IMR-90 (cell line): Measurements from ENCODE around the gene AMT. TPM values are rescaled to one million over a fixed set of nuclear protein-coding genes. Genes with fewer than 3 reads are reported as not detected.
A peak's percentile ranks its signal among the peaks of the same experiment; 100 is the strongest.

Experiments
- ATAC-seq: fragments of 200-7000 bp; cut with Tn5 transposase; 2 replicates; pipeline ENCODE4 v1.9.1; 2020; ENCODE audit warnings: low read depth, mild to moderate bottlenecking, moderate library complexity
- BruUV-seq: library from RNA; stranded (reverse); fragments of 400-500 nt; replicated peaks from 2 replicates; lab custom pipeline; 2021; lab: Mats Ljungman, UMichigan
- CTCF ChIA-PET: fragments of 300-600 bp; formaldehyde crosslinking; extraction: SDS; loops from one replicate; lab custom pipeline; 2021; ENCODE audit warnings: antibody characterized with exemption; lab: Yijun Ruan, JAX
- POLR2A ChIA-PET: fragments of 300-600 bp; sonication (Branson Sonifier 250); formaldehyde crosslinking; loops from one replicate; lab custom pipeline; 2022; ENCODE audit warnings: antibody characterized with exemption; ENCODE audit not compliant: unreplicated experiment; lab: Charles Lee
- DNase-seq: peaks from one replicate; pipeline ENCODE4 v3.0.0; 2013
- H2AFZ ChIP-seq: replicated peaks from 2 replicates; pipeline ENCODE3; 2013; ENCODE audit warnings: low read length, mild to moderate bottlenecking; ENCODE audit not compliant: poor library complexity
- H2AK5ac ChIP-seq: 2 replicates; pipeline ENCODE4 v1.6.1; 2013; ENCODE audit warnings: low read depth, low read length, inconsistent platforms
- H2AK9ac ChIP-seq: replicated peaks from 2 replicates; pipeline ENCODE3; 2013; ENCODE audit warnings: mild to moderate bottlenecking, low read depth, low read length, moderate library complexity; ENCODE audit not compliant: poor library complexity
- H2BK120ac ChIP-seq: 2 replicates; pipeline ENCODE4 v1.6.1; 2013; ENCODE audit warnings: low read depth, low read length, inconsistent platforms
- H2BK15ac ChIP-seq: 3 replicates; pipeline ENCODE4 v1.6.1; 2013; ENCODE audit warnings: low read depth, low read length, inconsistent platforms
- H2BK20ac ChIP-seq: 2 replicates; pipeline ENCODE4 v1.6.1; 2013; ENCODE audit warnings: low read depth, mild to moderate bottlenecking, inconsistent platforms, low read length, moderate library complexity
- H2BK5ac ChIP-seq: 2 replicates; pipeline ENCODE4 v1.6.1; 2013; ENCODE audit warnings: mild to moderate bottlenecking, low read depth, low read length, inconsistent platforms; ENCODE audit not compliant: poor library complexity, severe bottlenecking
- H3K14ac ChIP-seq: replicated peaks from 2 replicates; pipeline ENCODE4 v1.6.1; 2013; ENCODE audit warnings: low read depth, low read length, inconsistent platforms
- H3K18ac ChIP-seq: 2 replicates; pipeline ENCODE4 v1.6.1; 2013; ENCODE audit warnings: low read depth, low read length, control low read depth
- H3K23ac ChIP-seq: 2 replicates; pipeline ENCODE4 v1.6.1; 2013; ENCODE audit warnings: low read depth, low read length, inconsistent platforms
- H3K27ac ChIP-seq: 2 replicates; pipeline ENCODE4 v1.5.1; 2013; ENCODE audit warnings: mild to moderate bottlenecking, control low read depth, low read length; ENCODE audit not compliant: insufficient read depth
- H3K27me3 ChIP-seq: 2 replicates; pipeline ENCODE4 v1.6.1; 2013; ENCODE audit warnings: low read length; ENCODE audit not compliant: control insufficient read depth, insufficient read depth
- H3K36me3 ChIP-seq: 2 replicates; pipeline ENCODE4 v1.6.1; 2013; ENCODE audit warnings: low read length, mixed read lengths; ENCODE audit not compliant: control insufficient read depth, insufficient read depth
- H3K4ac ChIP-seq: 2 replicates; pipeline ENCODE4 v1.6.1; 2013; ENCODE audit warnings: low read depth, low read length, inconsistent platforms
- H3K4me1 ChIP-seq: 2 replicates; pipeline ENCODE4 v1.6.1; 2013; ENCODE audit warnings: low read length, mixed read lengths; ENCODE audit not compliant: control insufficient read depth, insufficient read depth
- H3K4me2 ChIP-seq: 2 replicates; pipeline ENCODE4 v1.6.1; 2013; ENCODE audit warnings: low read depth, mild to moderate bottlenecking, control low read depth, low read length, moderate library complexity
- H3K4me3 ChIP-seq: 2 replicates; pipeline ENCODE4 v1.5.1; 2013; ENCODE audit warnings: low read depth, mild to moderate bottlenecking, control low read depth, low read length, moderate library complexity; ENCODE audit not compliant: insufficient read depth
- H3K56ac ChIP-seq: 2 replicates; pipeline ENCODE4 v1.6.1; 2013; ENCODE audit warnings: low read length, inconsistent platforms; ENCODE audit not compliant: insufficient read depth; ENCODE audit errors: extremely low read depth
- H3K79me1 ChIP-seq, 2 experiments: 2 replicates each; pipeline ENCODE4 v1.6.1; 2013; ENCODE audit warnings: low read length in 2 of 2, inconsistent platforms in 1 of 2, low read depth in 1 of 2
- H3K9ac ChIP-seq: 2 replicates; pipeline ENCODE4 v1.6.1; 2013; ENCODE audit warnings: low read depth, low read length, control low read depth
- H3K9me1 ChIP-seq: 2 replicates; pipeline ENCODE4 v1.6.1; 2013; ENCODE audit warnings: low read length, inconsistent platforms; ENCODE audit not compliant: insufficient read depth
- H3K9me3 ChIP-seq: 2 replicates; pipeline ENCODE4 v1.6.1; 2013; ENCODE audit warnings: low read length; ENCODE audit not compliant: control insufficient read depth, insufficient read depth
- H4K20me1 ChIP-seq: 2 replicates; pipeline ENCODE4 v1.6.1; 2013; ENCODE audit warnings: low read length, inconsistent platforms; ENCODE audit not compliant: insufficient read depth
- H4K5ac ChIP-seq: 2 replicates; pipeline ENCODE4 v1.6.1; 2013; ENCODE audit warnings: mild to moderate bottlenecking, low read depth, low read length, control low read depth
- H4K8ac ChIP-seq, 2 experiments: 2 replicates each; pipeline ENCODE4 v1.6.1; 2013; ENCODE audit warnings: low read depth in 2 of 2, low read length in 2 of 2, control low read depth in 1 of 2, inconsistent platforms in 1 of 2
- H4K91ac ChIP-seq: 2 replicates; pipeline ENCODE4 v1.6.1; 2013; ENCODE audit warnings: low read depth, low read length, inconsistent platforms; ENCODE audit not compliant: insufficient read depth
- BHLHE40 ChIP-seq: fragments of 150-350 bp; IDR thresholded peaks from 2 replicates; pipeline ENCODE4 v1.6.1; 2016; ENCODE audit warnings: mild to moderate bottlenecking, low read depth, low read length
- CEBPB ChIP-seq: IDR thresholded peaks from 2 replicates; pipeline ENCODE4 v1.6.1; 2012; ENCODE audit warnings: low read depth, low read length, improper control_type of control experiment
- CHD1 ChIP-seq: IDR thresholded peaks from 2 replicates; pipeline ENCODE4 v1.6.1; 2012; ENCODE audit warnings: low read depth, low read length, improper control_type of control experiment
- CTCF ChIP-seq: conservative IDR thresholded peaks from 2 replicates; pipeline ENCODE4 v1.5.1; 2012; ENCODE audit warnings: mild to moderate bottlenecking, low read depth, low read length, improper control_type of control experiment
- FOS ChIP-seq: fragments of 150-350 bp; IDR thresholded peaks from 2 replicates; pipeline ENCODE4 v1.6.1; 2016; ENCODE audit warnings: low read depth, low read length
- MAFK ChIP-seq: IDR thresholded peaks from 2 replicates; pipeline ENCODE4 v1.6.1; 2012; ENCODE audit warnings: low read depth, low read length, improper control_type of control experiment
- MAZ ChIP-seq: IDR thresholded peaks from 2 replicates; pipeline ENCODE4 v1.6.1; 2012; ENCODE audit warnings: low read depth, mild to moderate bottlenecking, low read length, improper control_type of control experiment, moderate library complexity, borderline replicate concordance
- MXI1 ChIP-seq: IDR thresholded peaks from 2 replicates; pipeline ENCODE4 v1.6.1; 2012; ENCODE audit warnings: low read depth, mild to moderate bottlenecking, low read length, moderate library complexity, borderline replicate concordance
- NFE2L2 ChIP-seq: fragments of 150-350 bp; IDR thresholded peaks from 2 replicates; pipeline ENCODE4 v1.6.1; 2016; ENCODE audit warnings: low read depth, mild to moderate bottlenecking, low read length
- POLR2A ChIP-seq: IDR thresholded peaks from 2 replicates; pipeline ENCODE4 v1.6.1; 2012; ENCODE audit warnings: mild to moderate bottlenecking, low read depth, low read length
- RAD21 ChIP-seq: IDR thresholded peaks from 2 replicates; pipeline ENCODE4 v1.6.1; 2012; ENCODE audit warnings: low read length, improper control_type of control experiment
- RCOR1 ChIP-seq: IDR thresholded peaks from 2 replicates; pipeline ENCODE4 v1.6.1; 2012; ENCODE audit warnings: mild to moderate bottlenecking, low read length, improper control_type of control experiment; ENCODE audit not compliant: insufficient replicate concordance
- RFX5 ChIP-seq: IDR thresholded peaks from 2 replicates; pipeline ENCODE4 v1.8.0; 2012; ENCODE audit warnings: low read depth, mild to moderate bottlenecking, low read length, moderate library complexity
- USF2 ChIP-seq: fragments of 150-350 bp; IDR thresholded peaks from 2 replicates; pipeline ENCODE4 v1.6.1; 2017; ENCODE audit warnings: mild to moderate bottlenecking, antibody characterized with exemption, low read length, low read depth
- WGBS, 2 experiments: methylation state at CpG; one replicate each; pipeline versions ENCODE4 v1.1.5 to v1.1.7; 2013; ENCODE audit warnings: missing lambda C conversion rate in 2 of 2; ENCODE audit not compliant: insufficient read length in 1 of 2; ENCODE audit errors: extremely low coverage in 2 of 2; 5-methylcytosine and 5-hydroxymethylcytosine counted together
- dilution Hi-C: fragments of 300-500 bp; cut with HindIII; formaldehyde crosslinking; loops from one replicate; pipeline ENCODE4 v1.14.3; 2018; ENCODE audit warnings: low sequenced_read_pairs; ENCODE audit not compliant: unreplicated experiment
- in situ Hi-C: fragments of 300-500 bp; cut with MboI; formaldehyde crosslinking; loops from 3 replicates; pipeline ENCODE4 v1.14.3; 2019; ENCODE audit warnings: low sequenced_read_pairs, inconsistent platforms, mixed read lengths
- intact Hi-C: fragments of 100-400 bp; cut with micrococcal nuclease; formaldehyde crosslinking; loops from 2 replicates; pipeline ENCODE4 v1.10.0; 2022
- polyA plus RNA-seq, 3 experiments: library from polyadenylated mRNA; depleted of rRNA; stranded (reverse); fragments of >200 nt; gene quantifications; 2 replicates each; pipeline ENCODE4 v1.2.3, GENCODE V29; 2012; ENCODE audit warnings: low replicate concordance in 1 of 3
- total RNA-seq: library from RNA; depleted of rRNA; stranded (reverse); fragments of >200 nt; gene quantifications from 2 replicates; pipeline ENCODE4 v1.2.3, GENCODE V29; 2012
- TF ChIP-seq, protein P1 (sequence below): fragments of 150-350 bp; IDR thresholded peaks from 2 replicates; pipeline ENCODE4 v1.6.1; 2016; ENCODE audit warnings: low read depth, mild to moderate bottlenecking, low read length, moderate library complexity, borderline replicate concordance

AMT gene
- total and polyA plus RNA-seq, 2 of the 4 experiments (the other 2 are of a cell fraction) = 0.36 to 5.5 TPM

DNA sequence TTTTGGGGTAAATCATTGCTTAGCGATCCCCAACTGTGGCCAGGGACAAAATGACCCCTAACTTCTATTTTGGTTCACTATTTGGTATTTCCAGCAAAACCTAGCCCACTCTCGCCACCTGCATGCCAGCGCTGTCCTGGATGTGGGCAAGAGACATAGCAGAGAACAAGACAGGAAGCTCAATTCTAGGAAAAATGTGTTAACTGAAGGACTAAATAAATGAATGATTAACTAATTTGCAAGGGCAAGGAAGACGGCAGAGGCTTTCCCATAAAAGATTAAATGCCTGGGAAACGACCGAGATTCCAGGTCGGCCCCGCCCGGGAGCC, 6.4 kb upstream of the AMT start:
- H2BK120ac ChIP-seq = peak overlapping the region; percentile 58; the same call in 1 of the 2 replicates
- intact Hi-C loops (no loop called here), dilution Hi-C loops (no loop called here), in situ Hi-C loops (loop anchor here (25.0 kb wide), 1 partner anchor 266 kb away; the partner anchor contains the start of genes CCDC71 and KLHDC8B)
- H2AK5ac ChIP-seq = peak overlapping the region; percentile 93; the same call in 1 of the 2 replicates
- H3K4me3 ChIP-seq = peak overlapping the region; percentile 51
- H3K9ac ChIP-seq = peak overlapping the region; percentile 59
- H4K91ac ChIP-seq = peak overlapping the region; percentile 81
- peak overlapping the region; percentile 74; the same call in 1 of the 2 replicates for H3K56ac ChIP-seq
- H4K20me1 ChIP-seq = no peaks in the 10 kb centered on the region
- peak overlapping the region; percentile 83; the same call in 1 of the 2 replicates for H3K23ac ChIP-seq
- POLR2A ChIA-PET = interaction anchor here (0.7 to 1.4 kb wide), 4 partner anchors 40 to 420 kb away, joined by 4 to 8 read pairs (median 6); partner anchors contain the start of genes GPX1 and USP4
- CTCF ChIA-PET = interaction anchor here (1.0 kb wide), 1 partner anchor 78 kb away, joined by 3 read pairs; no protein-coding TSS in a partner anchor
- peak overlapping the region; percentile 89 for H3K14ac ChIP-seq
- peak overlapping the region; percentile 51; the same call in 1 of the 2 replicates for H3K27ac ChIP-seq
- H2AFZ ChIP-seq = peak overlapping the region; percentile 100
- peak overlapping the region; percentile 90 for H3K4ac ChIP-seq
- no peaks in the 10 kb centered on the region for H3K27me3 ChIP-seq
- peak overlapping the region; percentile 54 for H4K5ac ChIP-seq
- peak; percentile 4 for ATAC-seq
- peaks cover 3 to 16% of the 10 kb centered on the region in 2 experiments; a peak in 3 of 4 replicates for H3K79me1 ChIP-seq
- peaks cover 5% of the 10 kb centered on the region; the same call in 1 of the 2 replicates for H3K9me1 ChIP-seq
- no CpG with 5 or more reads among the region's 9 CpGs for WGBS, 2 experiments
- H3K36me3 ChIP-seq = peaks cover 12% of the 10 kb centered on the region
- no peak for DNase-seq
- H2BK20ac ChIP-seq = no peak overlapping the region
- no peak overlapping the region for H3K18ac ChIP-seq
- H3K9me3 ChIP-seq = no peaks in the 10 kb centered on the region
- H2BK15ac ChIP-seq = 0 out of 3 replicates have a peak overlapping the region, but pooled peaks have one; percentile 6
- no peak for TF ChIP-seq POLR2A
- TF ChIP-seq RAD21 = no peak
- TF ChIP-seq NFE2L2 = no peak
- no peak for TF ChIP-seq FOS
- TF ChIP-seq RFX5 = no peak
- TF ChIP-seq BHLHE40 = no peak
- no peak for TF ChIP-seq MAFK
- TF ChIP-seq, protein P1, sequence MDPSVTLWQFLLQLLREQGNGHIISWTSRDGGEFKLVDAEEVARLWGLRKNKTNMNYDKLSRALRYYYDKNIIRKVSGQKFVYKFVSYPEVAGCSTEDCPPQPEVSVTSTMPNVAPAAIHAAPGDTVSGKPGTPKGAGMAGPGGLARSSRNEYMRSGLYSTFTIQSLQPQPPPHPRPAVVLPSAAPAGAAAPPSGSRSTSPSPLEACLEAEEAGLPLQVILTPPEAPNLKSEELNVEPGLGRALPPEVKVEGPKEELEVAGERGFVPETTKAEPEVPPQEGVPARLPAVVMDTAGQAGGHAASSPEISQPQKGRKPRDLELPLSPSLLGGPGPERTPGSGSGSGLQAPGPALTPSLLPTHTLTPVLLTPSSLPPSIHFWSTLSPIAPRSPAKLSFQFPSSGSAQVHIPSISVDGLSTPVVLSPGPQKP = no peak
- TF ChIP-seq MXI1 = no peak
- no peak for TF ChIP-seq RCOR1
- TF ChIP-seq USF2 = no peak
- no peak for TF ChIP-seq CTCF
- no peak for TF ChIP-seq CEBPB
- no peak for TF ChIP-seq CHD1
- TF ChIP-seq MAZ = no peak
- no TSS peak for BruUV-seq
- peak overlapping the region; percentile 77 for H2BK5ac ChIP-seq
- no peaks in the 10 kb centered on the region for H3K4me1 ChIP-seq
- peak overlapping the region; percentile 98 for H2AK9ac ChIP-seq
- peak overlapping the region; percentile 94 for H3K4me2 ChIP-seq
- peak overlapping the region; percentile 85 to 100 for H4K8ac ChIP-seq
